OCI-LY7 (cell line): ENCODE measurements around the gene FUT7. TPM values are rescaled to one million over a fixed set of nuclear protein-coding genes. Genes with fewer than 3 reads are reported as not detected.
"Not testable (repeated sequence)": the region's sequence is repeated elsewhere in the genome, so short reads cannot be mapped to it uniquely, and the experiment has no call there.

Source experiments
- BruUV-seq: library from RNA; stranded (reverse); fragments of 400-500 nt; replicated peaks from 2 replicates; lab custom pipeline; 2021; lab: Mats Ljungman, UMichigan
- CTCF ChIA-PET: fragments of 300-600 bp; sonication (Branson Sonifier 250); formaldehyde crosslinking; loops from one replicate; lab custom pipeline; 2022; ENCODE audit warnings: antibody characterized with exemption; ENCODE audit not compliant: unreplicated experiment; lab: Charles Lee
- POLR2A ChIA-PET: fragments of 300-600 bp; sonication (Branson Sonifier 250); formaldehyde crosslinking; loops from one replicate; lab custom pipeline; 2022; ENCODE audit warnings: antibody characterized with exemption; lab: Charles Lee
- DNase-seq: peaks from one replicate; pipeline ENCODE4 v3.0.0-alpha.2; 2015; ENCODE audit warnings: low spot score
- H2AFZ ChIP-seq: fragments of 200-600 bp; sonication (generic), shearing (Covaris generic); 2 replicates; pipeline ENCODE4 v1.6.1; 2014; ENCODE audit warnings: mild to moderate bottlenecking, antibody characterized with exemption, low read length, moderate library complexity
- H3K27ac ChIP-seq: fragments of 200-600 bp; sonication (generic); 2 replicates; pipeline ENCODE4 v1.5.1; 2014; ENCODE audit warnings: mixed run types, low read depth, mild to moderate bottlenecking, moderate library complexity, low read length, inconsistent platforms; ENCODE audit not compliant: poor library complexity, severe bottlenecking
- H3K36me3 ChIP-seq: fragments of 200-600 bp; sonication (generic); 2 replicates; pipeline ENCODE4 v1.6.1; 2014; ENCODE audit warnings: mild to moderate bottlenecking, antibody characterized with exemption, low read length, moderate library complexity, mixed read lengths; ENCODE audit not compliant: insufficient read depth
- H3K4me1 ChIP-seq: fragments of 200-600 bp; sonication (generic); 2 replicates; pipeline ENCODE4 v1.5.1; 2014; ENCODE audit warnings: mild to moderate bottlenecking, low read length; ENCODE audit not compliant: insufficient read depth, poor library complexity, severe bottlenecking
- H3K4me2 ChIP-seq: fragments of 200-600 bp; sonication (generic); 2 replicates; pipeline ENCODE4 v1.6.1; 2014; ENCODE audit warnings: mild to moderate bottlenecking, low read length
- H3K4me3 ChIP-seq: fragments of 200-600 bp; sonication (generic); 2 replicates; pipeline ENCODE4 v1.5.1; 2014; ENCODE audit warnings: mild to moderate bottlenecking, low read depth, low read length; ENCODE audit not compliant: poor library complexity, severe bottlenecking
- H3K79me2 ChIP-seq: fragments of 200-600 bp; sonication (generic); 2 replicates; pipeline ENCODE4 v1.6.1; 2016; ENCODE audit warnings: low read depth, mild to moderate bottlenecking, low read length, moderate library complexity, mixed read lengths; ENCODE audit not compliant: insufficient read depth
- H3K9me2 ChIP-seq: fragments of 200-600 bp; sonication (generic); 2 replicates; pipeline ENCODE4 v1.6.1; 2016; ENCODE audit warnings: mild to moderate bottlenecking, low read length, mixed read lengths; ENCODE audit not compliant: insufficient read depth
- H3K9me3 ChIP-seq: fragments of 200-600 bp; sonication (generic); 2 replicates; pipeline ENCODE4 v1.6.1; 2014; ENCODE audit warnings: mild to moderate bottlenecking, mixed run types, low read length, mixed read lengths
- H4K20me1 ChIP-seq: fragments of 200-600 bp; sonication (generic); 2 replicates; pipeline ENCODE4 v1.6.1; 2014; ENCODE audit warnings: mild to moderate bottlenecking, antibody characterized with exemption, low read length, moderate library complexity, mixed read lengths; ENCODE audit not compliant: insufficient read depth
- EZH2phosphoT487 ChIP-seq: fragments of 200-600 bp; sonication (generic); IDR thresholded peaks from 2 replicates; pipeline ENCODE4 v1.6.1; 2018; ENCODE audit warnings: low read depth, borderline replicate concordance, mild to moderate bottlenecking, mixed run types, antibody characterized with exemption, low read length, moderate library complexity, mixed read lengths
- intact Hi-C: fragments of 100-400 bp; cut with micrococcal nuclease; formaldehyde crosslinking; loops from one replicate; pipeline ENCODE4 v1.10.0; 2022; ENCODE audit not compliant: unreplicated experiment
- total RNA-seq, 2 experiments: library from RNA; depleted of rRNA in 1 of 2; stranded (reverse); fragments of >200 nt in 1 of 2; shearing (Covaris generic) in 1 of 2; gene quantifications; 2 replicates each; pipeline ENCODE4 v1.2.3, GENCODE V29; 2014 to 2022
- TF ChIP-seq, protein P1 (sequence below): fragments of 200-600 bp; sonication (generic); conservative IDR thresholded peaks from 2 replicates; pipeline ENCODE4 v1.5.1; 2014; ENCODE audit warnings: mild to moderate bottlenecking, antibody characterized with exemption, low read length, moderate library complexity, mixed read lengths

FUT7 gene
- total RNA-seq, 2 experiments from 2014 or later: 0.21 TPM; not detected in 1

DNA sequence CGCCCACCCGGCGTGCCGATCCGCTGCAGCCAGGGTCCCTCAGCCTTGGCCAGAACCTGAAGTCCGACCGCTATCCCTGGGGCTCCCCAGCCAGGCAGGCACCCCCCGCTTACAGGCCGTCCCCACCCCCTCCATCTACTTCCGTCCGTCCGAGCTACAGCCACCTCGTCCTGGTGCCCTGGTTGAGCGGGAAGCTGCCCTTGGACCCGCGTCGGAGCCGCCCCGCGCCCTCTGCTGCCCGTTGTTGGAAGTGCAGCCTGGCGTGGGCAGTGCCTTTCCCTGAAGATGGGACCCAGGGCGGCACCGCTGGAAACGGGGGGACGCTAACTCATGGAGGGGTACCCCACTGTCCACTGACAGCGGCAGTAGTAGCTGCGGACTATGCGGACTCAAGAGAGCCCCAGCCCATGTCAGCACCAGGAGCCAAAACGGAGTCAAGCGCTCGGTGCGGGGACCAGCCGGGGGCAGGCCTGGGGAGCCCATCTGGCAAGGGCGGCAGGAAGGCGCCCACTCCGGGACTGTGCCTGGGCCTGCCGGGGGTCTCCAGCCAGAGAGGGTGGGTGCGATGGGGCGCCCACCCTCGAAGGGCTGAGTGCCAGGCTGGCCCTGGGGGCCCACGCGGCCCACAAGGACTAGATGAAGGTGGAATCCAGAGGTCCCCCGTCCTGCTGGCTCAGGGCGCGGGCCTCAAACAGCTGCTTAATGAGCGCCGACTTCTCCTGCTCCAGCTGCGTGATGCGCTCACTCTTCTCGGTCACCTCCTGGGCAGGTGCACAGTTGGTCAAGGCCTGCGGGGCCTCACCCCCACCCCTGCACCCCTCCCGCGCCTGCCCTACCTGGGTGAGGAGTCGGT, 32.4 kb upstream of the FUT7 start:
- intact Hi-C loops: no loop called here

DNA sequence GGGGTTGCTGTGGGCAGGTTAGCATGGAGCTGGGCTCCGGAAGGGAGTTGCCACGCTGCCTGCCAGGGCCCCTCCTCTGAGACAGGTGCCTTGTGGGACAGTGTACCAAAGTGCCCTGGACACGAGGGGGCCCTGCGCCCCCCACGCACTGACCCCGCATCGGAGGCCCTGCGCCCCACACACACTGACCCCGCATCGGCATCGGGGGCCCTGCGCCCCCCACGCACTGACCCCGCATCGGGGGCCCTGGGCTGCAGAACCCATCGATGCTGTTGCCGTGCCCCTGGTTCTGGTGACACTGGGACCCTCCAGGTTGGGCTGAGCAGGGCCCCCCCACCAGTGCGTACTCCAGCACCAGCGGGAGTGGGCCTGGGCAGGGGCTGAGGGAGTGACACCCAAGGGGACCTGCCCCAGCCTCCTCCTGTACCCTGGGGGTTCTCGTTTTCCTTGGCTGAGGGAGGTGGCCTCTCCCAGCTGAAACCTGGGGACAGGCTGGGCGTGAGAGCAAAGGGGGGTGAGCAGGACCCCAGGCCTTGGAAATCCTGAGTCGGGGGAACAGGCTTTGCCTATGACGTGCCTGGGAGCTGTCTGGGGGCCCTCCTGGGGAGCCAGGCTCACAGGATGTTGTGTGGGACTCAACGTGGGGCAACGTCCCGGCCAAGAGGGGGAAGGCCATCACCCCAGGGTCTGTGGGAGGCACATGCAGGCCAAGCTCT, 31.6 kb upstream of the FUT7 start:
- H3K4me1 ChIP-seq: peaks cover 7% of the 10 kb centered on the region
- H3K4me2 ChIP-seq: no peak overlapping the region
- H3K4me3 ChIP-seq: no peak overlapping the region
- no peaks in the 10 kb centered on the region for H3K9me3 ChIP-seq
- ChIA-PET POLR2A (no interaction called here), CTCF (interaction anchor here (0.6 kb wide), 1 partner anchor 191 kb away, joined by 3 read pairs; no protein-coding TSS in a partner anchor)
- H3K9me2 ChIP-seq: no peaks in the 10 kb centered on the region
- no peak overlapping the region for H3K27ac ChIP-seq
- DNase-seq: no peak
- no peak overlapping the region for H2AFZ ChIP-seq
- no peaks in the 10 kb centered on the region for H4K20me1 ChIP-seq
- 0 out of 2 replicates have a peak, but pooled peaks cover under 1% of the 10 kb centered on the region for H3K79me2 ChIP-seq
- peaks cover 23% of the 10 kb centered on the region; the same call in 1 of the 2 replicates for H3K36me3 ChIP-seq
- TF ChIP-seq, protein P1, sequence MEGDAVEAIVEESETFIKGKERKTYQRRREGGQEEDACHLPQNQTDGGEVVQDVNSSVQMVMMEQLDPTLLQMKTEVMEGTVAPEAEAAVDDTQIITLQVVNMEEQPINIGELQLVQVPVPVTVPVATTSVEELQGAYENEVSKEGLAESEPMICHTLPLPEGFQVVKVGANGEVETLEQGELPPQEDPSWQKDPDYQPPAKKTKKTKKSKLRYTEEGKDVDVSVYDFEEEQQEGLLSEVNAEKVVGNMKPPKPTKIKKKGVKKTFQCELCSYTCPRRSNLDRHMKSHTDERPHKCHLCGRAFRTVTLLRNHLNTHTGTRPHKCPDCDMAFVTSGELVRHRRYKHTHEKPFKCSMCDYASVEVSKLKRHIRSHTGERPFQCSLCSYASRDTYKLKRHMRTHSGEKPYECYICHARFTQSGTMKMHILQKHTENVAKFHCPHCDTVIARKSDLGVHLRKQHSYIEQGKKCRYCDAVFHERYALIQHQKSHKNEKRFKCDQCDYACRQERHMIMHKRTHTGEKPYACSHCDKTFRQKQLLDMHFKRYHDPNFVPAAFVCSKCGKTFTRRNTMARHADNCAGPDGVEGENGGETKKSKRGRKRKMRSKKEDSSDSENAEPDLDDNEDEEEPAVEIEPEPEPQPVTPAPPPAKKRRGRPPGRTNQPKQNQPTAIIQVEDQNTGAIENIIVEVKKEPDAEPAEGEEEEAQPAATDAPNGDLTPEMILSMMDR: no peak
- TF ChIP-seq EZH2phosphoT487: no peak
- intact Hi-C loops: no loop called here
- no TSS peak for BruUV-seq

More for the DNA sequence above, 32.4 kb upstream of the FUT7 start:
- peaks cover 14% of the 10 kb centered on the region for H3K4me1 ChIP-seq
- H3K9me2 ChIP-seq: no peaks in the 10 kb centered on the region
- POLR2A ChIA-PET: no interaction called here
- H3K27ac ChIP-seq: no peak overlapping the region
- CTCF ChIA-PET: interaction anchor here (0.6 kb wide), 2 partner anchors 13 to 190 kb away, joined by 3 to 5 read pairs; partner anchors contain the start of gene UAP1L1
- peaks cover 23% of the 10 kb centered on the region; the same call in 1 of the 2 replicates for H3K36me3 ChIP-seq
- no peak overlapping the region for H3K4me2 ChIP-seq
- TF ChIP-seq, protein P1: peak; percentile 80
- no peak for TF ChIP-seq EZH2phosphoT487
- no peak overlapping the region for H3K4me3 ChIP-seq
- no peaks in the 10 kb centered on the region for H4K20me1 ChIP-seq
- no TSS peak for BruUV-seq
- DNase-seq: peak; percentile 52
- peaks cover 9% of the 10 kb centered on the region; the same call in 1 of the 2 replicates for H3K79me2 ChIP-seq
- no peaks in the 10 kb centered on the region for H3K9me3 ChIP-seq
- H2AFZ ChIP-seq: no peak overlapping the region

DNA sequence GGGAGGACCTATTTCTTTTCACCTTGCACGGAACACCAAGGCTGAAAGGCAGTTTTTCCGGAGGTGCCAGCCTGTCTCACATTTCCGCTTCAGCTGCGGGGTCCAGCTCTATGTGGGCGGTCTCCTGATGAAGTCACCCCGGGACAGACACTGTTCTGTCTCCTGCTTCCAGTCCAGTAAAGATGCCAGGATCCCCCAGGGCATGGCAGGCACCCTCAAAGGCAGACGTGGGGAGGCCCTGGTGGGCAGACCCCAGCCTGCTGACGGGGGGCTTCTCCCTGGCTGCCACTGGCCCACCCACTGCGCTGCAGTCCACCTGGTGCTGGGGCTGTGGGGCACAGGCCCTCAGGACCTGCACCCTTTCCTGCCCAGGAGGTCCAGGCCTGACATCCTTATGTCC, 30.9 kb upstream of the FUT7 start:
- H4K20me1 ChIP-seq, CTCF ChIA-PET, intact Hi-C loops, H3K4me3 ChIP-seq, H2AFZ ChIP-seq, H3K9me3 ChIP-seq, BruUV-seq, H3K4me2 ChIP-seq, H3K9me2 ChIP-seq, H3K4me1 ChIP-seq, H3K79me2 ChIP-seq, H3K27ac ChIP-seq, POLR2A ChIA-PET, DNase-seq: not testable (repeated sequence)
- H3K36me3 ChIP-seq: peaks cover 23% of the 10 kb centered on the region; the same call in 1 of the 2 replicates
